ENCODE data around the gene ARHGAP27.
"Not testable (repeated sequence)": the region's sequence is repeated elsewhere in the genome, so short reads cannot be mapped to it uniquely, and the experiment has no call there.

GRCh38 chr17:45440839-45441515, 8.3 kb upstream of the ARHGAP27 start:
- TF ChIP-seq ZNF274 (IDR thresholded peaks at IDR 0.05; ENCODE audit: low read depth, low read length); SUZ12 (IDR thresholded peaks at IDR 0.05; ENCODE audit: extremely low read depth, insufficient read depth, insufficient read length): not testable (repeated sequence)
